ENCODE measurements around the gene GPRC5B.
A peak's percentile ranks its signal among the peaks of the same experiment; 100 is the strongest.

The GPRC5B gene

DNA sequence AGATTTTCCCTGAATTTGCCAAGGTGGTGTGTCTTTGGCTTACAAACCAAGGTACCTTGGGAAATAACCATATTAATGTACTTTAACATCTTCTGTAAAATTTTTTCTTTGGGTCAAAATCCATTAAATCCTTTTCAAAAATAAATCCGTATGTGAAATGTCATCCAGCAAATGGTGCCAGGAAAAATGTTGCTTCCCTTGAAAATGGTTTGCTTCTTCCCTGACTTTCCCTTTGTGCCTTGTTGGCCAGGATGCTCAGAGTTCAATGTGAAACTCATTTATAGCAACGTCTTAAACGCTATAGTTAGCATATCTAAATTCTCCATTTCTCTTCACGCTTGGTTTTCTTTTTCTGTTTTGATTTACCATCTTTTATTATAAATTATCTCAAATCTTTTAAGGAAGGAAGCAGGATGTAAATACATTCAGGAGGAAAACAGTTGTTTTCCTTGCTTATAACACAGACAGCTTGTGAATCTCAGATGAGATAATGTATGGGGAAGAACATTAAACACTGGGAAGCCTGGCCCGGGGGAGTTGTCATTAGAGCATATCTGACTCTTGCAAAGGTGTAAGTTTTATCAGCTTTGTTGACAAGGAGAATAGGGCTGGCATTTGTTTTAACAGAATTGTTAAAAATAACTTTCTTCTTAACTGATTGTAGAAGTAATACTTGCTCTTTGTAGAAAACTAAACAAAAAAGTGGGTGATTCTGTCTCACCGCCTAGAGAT, 42.1 kb downstream of the GPRC5B start:
- no peak for DNase-seq

DNA sequence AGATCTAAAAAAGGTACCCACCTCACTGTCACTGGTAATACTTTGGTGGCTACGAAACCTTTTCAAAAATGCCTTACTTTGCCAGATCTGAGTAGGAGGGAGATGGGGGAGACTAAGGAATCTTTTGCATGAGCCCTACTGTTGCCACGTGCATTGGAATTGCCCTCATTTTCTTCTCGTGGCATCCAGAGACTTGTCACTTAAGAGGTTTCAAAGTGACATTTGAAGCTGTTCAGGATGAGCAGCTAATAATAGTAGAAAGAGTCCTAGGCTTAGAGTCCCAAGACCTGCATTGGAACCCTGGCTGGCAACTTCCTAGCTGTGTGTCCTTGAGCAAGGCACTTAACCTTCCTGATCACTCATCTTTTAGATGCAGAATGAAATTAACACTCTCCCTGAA, 43.5 kb downstream of the GPRC5B start:
- no peak for DNase-seq

DNA sequence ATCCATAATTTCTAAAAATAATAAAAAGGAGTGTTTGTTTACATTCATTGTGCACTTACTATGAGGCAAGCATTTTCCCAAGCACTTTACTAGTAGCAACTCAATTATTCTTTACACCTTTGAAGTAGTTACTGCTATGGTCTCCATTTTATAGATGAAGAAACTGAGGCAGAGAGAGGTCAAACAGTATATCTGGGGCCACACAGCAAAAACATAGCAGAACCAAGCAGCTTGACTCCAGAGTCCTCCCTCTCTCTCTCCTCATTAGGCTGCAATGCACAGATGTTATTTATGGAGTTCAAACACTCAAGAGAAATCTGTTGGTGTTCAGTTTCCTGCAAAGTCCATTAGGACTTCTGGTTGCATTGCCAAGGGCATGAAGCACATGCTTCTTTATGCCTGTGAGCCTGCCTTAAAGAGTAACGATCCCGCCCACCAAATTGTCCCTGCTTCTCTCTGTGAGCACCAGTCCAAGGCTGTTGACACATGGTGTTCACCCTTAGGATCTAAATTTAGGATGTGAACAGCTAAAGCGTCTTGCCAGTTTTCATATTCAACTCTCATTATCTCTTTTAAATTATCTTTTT, 44.0 kb downstream of the GPRC5B start:
- DNase-seq = no peak

DNA sequence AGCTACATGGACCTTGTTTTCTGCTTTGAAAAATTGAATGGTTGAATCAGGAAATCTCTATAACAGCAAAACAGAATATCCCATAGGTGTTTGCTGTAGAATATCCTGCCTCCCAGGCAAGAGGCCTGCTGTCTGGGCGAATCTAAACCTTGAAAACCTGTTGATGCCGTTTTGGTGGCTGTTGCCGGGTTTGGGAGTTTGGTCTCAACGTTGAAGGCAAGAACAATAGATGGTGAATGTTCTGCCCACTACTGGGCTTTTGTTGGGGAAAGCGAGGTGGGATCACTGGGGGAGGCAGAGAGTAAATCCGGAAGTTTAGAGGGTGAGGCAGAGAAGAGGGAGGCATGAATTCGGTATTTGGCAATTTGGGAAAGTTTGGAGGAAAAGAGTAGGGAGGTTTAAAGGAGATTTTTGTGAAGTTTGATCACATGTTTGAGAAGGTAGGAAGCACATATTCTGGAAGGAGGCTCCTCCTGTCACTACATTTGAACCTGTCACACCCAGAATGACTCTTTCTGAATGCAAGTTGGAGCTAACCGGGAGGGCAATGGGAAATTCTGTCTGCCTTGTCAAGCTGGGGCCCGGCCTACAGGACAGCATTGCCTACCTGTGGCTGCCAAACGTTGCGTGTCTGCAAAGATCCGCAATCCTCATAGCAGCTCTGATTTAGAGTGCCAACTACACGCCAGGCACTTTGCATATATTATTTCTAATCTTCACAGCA, 46.5 kb downstream of the GPRC5B start:
- DNase-seq = no peak

DNA sequence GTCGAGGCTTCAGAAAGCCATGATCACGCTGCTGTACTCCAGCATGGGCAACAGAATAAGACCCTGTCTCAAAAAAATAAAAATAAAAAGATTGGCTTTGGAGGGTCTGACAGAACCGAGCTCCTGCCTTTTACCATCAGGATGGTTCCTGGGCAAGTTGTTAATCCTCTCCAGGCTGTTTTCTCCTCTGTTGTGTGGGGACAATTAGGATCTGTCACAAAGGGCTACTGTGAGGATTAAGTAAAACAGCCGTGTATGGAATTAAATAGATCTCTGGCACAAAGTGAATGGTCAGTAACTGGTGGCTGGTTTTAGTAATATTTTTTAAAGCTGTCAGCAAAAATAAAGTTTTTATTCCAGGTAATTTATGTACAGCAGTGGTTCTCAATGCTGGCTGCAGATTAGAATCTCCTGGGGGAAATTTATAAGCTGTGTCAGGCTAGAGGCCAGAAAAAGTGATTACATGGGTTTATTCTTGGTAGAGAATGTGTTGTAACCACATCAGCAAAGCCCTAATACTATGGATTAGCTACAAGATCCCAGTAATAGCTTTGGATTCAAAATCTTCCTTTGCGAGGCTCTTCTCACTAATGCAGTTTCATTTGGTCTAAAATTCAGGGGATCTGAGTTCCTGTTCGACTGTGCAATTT, 47.2 kb downstream of the GPRC5B start:
- no peak for DNase-seq

DNA sequence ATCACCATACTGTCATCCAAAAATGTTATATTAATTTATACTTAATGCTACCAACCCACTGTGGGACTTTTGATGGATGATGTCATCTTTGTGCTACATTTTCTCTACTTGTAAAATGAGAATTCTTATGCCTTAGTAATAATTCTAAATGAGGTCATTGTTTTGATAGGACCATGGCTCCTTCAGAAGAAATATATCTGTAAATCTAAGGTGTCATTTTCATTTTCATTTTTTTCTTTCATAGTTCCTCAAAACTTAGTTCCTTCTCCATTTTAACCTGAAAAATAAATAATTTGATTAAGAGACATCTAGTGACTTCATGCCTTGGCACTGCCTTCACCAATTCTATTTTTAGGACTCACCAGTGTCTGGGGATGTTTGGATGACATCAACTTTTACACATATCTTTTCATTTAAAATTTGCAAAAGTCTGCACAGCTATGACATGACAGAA, 48.7 kb downstream of the GPRC5B start:
- peak; percentile 61 for DNase-seq

DNA sequence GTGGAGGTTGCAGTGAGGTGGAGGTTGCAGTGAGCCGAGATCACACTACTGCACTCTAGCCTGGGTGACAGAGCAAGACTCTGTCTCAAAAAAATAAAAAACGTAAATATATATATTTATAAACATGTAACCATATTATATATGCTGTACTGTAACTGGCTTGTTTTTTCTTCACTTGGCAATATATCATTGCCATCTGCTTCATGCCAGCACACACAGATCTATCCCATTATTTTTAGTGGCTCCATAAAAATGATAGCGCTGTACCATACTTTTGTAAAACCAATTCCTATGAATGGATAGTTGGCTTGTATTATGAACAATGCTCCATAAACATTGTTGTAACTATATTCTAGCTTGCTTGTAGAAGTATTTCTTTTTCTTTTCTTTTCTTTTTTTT, 49.5 kb downstream of the GPRC5B start:
- no peak for DNase-seq

DNA sequence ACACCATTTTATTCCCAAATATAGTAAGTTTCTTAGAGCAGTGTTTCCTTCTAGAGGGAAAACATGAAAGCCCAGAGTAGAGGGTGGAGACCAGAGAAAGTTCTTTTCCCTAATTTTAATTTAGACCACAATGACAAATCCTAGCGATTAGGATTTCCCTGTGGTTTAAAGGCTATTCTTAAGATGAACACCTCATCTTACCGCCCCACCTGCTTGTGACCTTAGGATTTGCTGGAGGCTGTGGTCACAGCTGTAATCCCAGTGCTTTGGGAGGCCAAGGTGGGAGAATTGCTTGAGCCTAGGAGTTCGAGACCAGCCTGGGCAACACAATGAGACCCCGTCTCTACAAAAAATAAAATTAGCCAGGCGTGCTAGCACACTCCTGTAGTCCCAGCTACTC, 51.1 kb downstream of the GPRC5B start:
- no peak for DNase-seq

DNA sequence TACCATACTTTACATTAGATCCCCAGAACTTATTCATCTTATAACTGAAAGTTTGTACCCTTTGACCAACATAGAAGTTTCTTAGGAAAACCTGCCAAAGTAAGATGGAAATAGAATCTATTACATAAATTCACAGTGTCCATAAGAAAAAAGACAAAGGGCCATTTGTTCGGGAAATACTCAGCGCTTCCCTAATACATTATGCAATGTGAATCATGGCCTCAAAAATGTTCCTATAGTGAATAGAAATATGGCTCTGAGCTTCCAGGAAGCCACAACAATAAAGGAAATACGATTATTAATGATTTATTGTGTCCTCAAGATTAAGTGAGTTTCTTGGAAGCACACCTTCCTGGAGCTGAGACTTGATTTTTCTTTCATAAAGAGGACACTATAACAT, 51.5 kb downstream of the GPRC5B start:
- DNase-seq = no peak

DNA sequence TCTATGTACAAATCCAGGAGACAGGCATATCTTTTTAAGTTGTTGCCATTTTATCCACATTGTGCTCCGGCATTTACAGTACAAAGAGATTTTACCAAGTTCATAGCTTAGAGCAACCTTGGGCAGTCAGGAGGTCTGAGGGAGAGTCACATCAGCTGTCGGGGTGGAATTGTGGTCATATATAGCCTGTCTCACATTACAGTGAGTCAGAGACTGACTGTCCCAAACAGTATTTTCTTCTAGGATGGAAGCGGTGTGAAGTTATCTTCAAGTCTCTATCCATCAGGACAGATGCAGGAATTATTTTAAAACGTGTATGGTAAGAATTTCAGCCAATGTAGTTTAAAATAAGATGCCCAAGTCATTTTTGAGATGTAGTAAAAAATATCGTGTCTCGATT, 53.0 kb downstream of the GPRC5B start:
- peak; percentile 72 for DNase-seq

DNA sequence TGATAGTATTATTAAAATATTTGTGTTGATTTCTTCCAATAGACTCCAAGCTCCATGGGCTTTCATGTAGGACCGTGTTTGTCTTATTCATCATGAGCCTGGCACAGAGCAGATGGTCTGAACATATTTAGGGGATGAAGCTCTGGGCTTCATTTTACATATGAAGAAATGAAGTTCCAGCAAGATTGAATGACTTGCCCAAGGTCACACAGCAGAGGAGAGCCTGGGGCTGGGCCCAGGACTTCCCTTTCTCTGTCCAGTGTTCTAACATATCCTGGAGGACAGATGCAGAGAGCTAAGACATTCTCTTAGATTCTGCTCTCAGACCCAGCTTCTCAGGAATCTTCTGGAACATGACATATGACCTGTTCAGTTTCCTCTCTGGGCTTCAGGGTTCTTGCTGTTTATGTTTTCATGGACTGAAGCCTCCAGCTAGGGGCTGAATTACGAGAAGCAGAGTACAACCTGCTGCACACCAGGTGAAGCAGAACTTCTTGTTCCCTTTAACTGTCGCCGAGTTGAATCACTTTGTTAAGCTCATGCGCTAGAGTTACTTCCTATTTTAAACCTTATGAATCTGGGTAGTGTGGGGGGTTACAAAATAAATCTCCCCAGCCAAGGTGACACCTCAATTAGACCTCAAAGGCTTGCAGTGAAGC, 53.6 kb downstream of the GPRC5B start:
- DNase-seq = no peak

DNA sequence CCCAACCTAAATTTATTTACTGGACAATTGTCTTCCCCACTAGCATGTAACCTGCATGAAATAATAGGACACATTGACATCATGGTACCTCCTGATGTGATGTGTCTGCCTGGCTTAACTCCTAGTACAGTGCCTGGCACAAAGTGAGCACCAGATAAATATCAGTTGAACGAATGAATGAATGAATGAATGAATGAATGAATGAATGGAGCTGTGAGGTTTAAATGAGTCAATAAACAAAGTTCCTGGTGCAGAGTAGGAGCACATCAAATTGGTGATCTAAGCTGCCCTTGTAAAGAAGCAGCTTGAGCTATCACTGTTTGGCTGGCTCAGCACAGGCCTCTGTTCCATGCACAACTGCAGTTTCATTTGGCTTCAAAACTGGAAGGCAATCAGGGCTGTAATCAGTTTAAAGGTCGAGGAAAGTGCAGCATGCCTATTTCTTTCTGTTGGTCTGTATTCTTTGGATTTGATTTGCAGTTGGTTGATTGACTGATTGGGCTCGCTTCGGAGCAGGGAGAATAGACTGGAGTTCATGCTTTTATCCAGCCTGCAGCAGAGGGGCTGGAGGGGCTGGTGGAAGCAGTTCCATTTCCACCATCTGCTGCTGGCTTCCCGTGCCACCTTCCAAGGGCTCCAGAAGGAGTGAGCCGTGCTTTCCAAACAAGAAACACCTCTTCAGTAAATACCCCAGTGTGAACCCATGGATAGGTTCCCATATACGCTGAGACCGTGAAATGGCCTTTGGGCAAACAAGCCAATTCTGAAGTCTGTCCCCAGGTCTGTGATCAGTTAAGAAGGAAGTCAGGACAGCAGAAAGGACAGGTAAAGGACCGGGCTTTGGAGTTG, 54.6 kb downstream of the GPRC5B start:
- DNase-seq = no peak

DNA sequence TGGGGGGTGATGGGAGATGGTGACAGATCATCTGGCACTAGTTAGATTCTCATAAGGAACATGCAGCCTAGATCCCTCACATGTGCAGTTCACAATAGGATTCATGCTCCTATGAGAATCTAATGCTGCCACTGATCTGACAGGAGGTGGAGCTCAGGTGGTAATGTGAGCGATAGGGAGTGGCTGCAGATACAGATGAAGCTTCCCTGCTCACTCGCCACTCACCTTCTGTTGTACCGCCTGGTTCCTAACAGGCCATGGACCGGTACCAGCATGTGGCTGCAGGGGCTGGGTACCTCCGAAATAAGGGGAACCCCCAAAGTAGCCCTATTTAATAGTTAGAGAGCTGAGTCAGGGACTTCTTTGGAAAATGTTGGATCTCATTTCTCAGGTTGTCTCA, 60.4 kb downstream of the GPRC5B start:
- no peak for DNase-seq

DNA sequence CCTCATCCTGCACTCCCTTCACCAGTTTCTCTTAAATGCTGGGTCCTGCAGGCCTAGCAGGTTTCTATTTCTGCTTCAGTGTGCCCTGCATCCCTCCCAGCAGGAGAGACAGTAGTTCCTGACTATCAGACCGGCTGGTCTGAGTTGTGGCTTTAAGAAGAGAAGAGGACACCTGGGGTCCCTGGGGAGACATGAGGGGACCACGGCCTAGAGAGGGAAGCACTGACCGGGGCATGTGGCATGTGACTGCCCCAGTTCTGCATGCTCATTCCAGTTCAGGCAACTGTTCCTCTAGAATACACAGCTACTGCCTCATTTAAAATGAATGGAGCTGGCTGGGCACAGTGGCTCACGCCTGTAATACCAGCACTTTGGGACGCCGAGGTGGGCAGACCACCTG, 61.3 kb downstream of the GPRC5B start:
- DNase-seq = no peak

DNA sequence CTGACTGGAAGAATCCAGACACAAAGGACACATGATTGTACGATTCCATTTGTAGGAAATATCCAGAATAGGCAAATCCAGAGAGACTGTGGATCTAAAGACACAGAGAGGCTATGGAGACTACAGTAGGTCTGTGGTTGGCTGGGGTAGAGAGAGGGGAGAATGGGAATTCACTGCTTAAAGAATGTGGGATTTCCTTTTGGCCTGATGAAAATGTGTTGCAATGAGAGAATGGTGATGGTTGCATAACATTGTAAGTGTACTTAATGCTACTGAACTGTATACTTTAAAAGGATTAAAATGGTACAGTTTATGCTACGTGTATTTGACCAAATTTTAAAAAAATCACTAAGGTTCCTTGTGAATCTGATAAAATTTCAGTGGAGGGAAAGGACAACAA, 62.1 kb downstream of the GPRC5B start:
- no peak for DNase-seq

DNA sequence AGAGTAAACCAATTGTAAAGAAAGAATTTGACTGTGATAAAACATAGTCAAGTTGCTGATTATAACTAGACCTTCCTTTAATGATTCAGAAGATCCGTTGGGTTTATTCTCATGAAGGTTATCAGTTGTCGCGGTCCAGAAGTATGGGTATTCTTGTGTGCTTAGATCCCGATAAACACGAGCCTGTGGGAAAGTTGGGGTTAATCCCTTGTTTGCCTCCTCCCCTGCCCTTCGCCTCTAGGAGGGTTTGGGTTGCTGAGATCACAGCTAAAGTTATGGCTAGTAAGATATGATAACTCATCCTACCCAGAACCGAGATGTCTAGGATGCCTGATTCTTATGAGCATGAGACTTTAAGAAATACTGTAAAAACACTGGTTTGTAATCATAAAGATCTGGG, 66.8 kb downstream of the GPRC5B start:
- DNase-seq = no peak

DNA sequence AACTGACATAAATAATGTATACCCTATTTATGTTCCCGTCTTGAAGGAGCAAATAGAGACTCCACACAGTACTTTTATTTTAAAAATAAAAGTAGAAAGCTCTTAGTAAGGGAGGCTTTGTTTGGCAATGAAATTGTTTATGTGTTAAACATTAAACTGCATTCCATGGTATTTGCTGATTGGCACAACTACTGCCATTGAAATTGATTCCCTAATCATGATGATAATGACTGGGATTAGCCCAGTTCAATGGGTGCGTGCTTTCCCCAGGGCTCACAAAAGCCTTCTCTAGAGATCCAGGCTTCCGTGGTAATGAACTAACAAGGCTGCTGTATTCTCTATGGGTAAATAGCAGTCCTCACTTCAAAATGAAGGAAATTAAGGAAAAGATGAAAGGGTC, 67.5 kb downstream of the GPRC5B start:
- DNase-seq = no peak

DNA sequence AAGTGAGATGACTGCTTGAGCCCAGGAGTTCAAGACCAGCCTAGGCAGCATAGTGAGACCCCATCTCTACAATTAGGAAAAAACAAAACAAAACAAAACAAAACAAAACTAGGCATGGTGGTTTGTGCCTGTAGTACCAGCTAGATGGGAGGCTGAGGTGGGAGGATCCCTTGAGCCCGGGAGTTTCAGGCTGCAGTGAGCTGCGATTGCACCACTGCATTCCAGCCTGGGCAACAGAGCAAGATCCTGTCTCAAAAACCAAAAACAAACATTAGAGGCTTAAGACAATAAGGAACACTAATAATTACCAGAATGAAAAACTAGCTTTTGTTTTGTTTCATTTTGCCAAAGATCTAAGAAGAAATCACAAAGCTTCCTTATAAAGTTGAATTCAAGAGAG, 69.2 kb downstream of the GPRC5B start:
- DNase-seq = no peak

DNA sequence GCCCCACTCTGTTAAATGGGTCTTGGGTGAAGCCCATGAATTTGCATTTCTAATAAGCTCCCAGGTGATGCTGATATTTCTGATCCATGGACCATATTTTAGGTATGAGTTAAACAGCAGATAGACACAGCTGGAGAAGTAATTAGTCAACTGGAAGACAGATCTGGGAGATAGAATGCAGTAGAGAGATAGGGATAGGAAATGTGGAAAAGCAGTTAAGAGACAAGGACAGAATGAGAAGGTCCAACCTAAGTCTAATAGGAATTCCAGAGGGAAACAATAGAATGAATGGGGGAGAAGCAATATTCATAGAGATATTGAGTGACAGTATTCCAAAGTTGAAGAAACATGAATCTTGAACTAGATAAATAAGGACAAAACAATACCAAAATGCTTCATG, 71.7 kb downstream of the GPRC5B start:
- DNase-seq = no peak

DNA sequence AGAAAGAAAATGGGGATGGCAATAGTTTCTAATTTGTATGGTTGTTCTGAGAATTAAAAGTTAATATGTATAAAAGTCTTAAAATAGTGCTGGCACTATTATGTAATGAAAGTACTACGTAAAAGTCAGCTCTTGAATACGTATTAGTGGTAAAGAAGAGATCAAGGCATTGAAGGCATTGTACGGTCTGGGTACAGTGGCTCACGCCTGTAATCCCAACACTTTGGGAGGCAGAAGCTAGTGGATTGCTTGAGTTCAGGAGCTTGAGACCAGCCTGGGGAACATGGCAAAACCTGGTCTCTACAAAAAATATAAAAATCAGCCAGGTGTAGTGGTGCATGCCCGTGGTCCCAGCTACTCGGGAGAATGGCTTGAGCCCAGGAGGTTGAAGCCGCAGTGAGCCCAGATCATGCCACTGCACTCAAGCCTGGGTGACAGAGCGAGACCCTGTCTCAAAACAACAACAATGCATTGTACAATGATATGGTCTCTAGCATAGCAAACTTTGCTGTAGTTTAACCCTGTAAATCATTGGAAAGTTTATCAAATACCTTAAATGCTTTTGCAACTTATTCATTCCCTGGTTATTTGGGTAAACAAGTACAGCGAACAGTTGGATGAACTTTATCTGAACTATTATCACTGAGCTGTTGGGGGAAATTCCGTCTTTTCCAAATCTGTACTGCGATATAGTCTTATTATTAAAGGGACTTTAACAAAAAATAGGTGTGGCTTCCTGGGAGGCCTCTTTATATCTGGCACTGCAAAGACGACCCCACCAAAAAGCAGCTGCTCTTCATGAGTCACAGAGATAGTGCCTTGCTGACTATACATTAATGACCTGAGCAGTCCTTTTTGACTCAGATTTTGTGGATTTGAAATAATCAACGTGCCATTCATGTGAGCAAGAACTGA, 73.6 kb downstream of the GPRC5B start:
- DNase-seq = peak; percentile 42

DNA sequence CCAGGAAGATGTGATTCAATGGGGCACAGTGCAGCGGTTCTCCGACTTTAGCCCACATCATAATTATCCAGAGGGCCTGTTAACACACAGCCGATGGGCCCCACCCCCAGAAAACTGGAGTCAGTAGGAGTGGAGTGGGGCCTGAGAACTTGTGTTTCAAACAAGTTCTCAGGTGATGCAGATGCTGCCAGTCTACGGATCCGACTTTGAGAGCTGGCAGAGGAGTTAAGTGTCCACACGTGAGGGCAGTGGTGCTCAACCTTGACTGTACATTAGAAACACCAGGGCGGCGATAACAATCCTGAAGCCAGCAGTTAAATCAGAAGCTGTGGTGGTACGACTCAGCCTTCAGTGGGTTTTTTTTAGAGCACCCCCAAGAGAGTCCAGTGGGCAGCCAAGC, 75.0 kb downstream of the GPRC5B start:
- no peak for DNase-seq
